HG03354 (cell line): ENCODE measurements around the gene POLR2C.
A peak's percentile ranks its signal among the peaks of the same experiment; 100 is the strongest.

Experiments used
- ATAC-seq: cut with Tn5 transposase; IDR thresholded peaks from one replicate; pipeline ENCODE4 v1.9.1; 2021; ENCODE audit warnings: mild to moderate bottlenecking; ENCODE audit not compliant: unreplicated experiment, poor library complexity, severe bottlenecking

The POLR2C gene

DNA sequence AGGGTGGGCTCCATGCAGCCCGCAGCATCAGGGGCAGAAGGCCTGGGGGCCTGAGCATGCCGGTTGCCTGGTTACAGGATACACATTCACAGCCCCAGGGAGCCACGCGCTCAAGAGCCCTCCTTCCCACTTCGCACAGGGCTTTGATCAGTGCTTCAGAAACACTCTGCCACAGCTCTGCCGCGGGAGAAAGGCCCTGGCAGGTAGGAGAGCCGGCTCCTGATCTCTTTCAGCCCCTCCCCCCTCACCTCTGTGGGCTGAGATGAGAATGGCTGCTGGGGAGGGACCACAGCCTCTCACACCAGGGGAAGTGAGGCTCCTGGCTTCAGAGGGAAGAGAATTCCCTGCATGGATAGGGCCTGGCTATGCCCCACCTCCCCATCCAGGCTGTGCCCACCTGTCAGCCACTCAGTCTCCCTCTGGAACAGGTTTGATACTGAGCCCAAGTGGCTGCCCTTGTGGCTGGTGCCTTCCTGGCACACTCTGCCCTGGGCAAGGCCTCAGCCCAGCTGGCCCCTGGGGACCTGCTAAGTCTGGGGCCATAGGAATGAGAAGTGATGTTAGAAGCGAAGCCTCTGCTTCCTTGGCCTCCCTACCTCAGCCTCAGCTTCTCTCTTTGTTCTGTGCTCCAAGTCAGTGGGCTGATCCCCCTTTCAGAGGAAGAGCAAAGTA lies 15.2 kb downstream of the POLR2C start:
- ATAC-seq = no peak

DNA sequence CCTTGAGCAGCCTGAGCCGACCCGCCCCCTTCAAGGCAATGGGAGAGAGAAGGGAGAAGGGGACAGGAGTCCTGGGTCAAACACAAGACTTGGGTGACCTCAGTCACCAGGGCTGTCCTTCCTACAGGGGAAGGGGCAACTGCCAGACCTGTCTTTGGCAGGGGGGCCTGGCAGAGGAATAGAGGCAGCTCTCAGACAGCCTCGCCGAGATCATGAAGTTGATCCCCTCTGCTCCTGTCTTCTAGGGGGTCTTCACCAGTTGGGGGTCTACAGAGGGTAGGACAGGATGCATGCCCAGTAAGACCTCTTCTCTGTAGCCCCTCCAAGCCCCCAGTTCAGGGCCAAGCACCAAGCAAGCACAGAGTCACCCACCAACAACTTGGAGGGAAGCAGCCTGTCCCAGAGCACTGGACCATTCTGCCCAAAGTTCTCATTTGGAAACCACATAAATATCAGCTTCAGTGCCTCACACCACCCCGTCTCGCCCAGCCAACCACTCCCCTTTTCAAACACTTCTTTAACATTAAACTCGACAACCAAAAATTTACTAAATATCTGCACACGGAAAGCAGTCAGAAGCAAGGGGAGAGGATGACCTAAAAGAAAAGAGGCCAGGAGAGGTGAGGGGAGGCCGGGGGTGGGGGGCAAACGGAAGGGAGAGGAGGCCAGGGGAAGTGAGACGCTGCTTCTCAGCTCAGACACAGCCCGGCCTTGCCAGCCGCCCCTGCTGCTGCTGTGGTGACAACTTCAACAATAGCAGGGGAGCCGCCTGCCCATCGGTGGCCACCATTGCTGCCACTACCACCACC lies 16.1 kb downstream of the POLR2C start:
- no peak for ATAC-seq

DNA sequence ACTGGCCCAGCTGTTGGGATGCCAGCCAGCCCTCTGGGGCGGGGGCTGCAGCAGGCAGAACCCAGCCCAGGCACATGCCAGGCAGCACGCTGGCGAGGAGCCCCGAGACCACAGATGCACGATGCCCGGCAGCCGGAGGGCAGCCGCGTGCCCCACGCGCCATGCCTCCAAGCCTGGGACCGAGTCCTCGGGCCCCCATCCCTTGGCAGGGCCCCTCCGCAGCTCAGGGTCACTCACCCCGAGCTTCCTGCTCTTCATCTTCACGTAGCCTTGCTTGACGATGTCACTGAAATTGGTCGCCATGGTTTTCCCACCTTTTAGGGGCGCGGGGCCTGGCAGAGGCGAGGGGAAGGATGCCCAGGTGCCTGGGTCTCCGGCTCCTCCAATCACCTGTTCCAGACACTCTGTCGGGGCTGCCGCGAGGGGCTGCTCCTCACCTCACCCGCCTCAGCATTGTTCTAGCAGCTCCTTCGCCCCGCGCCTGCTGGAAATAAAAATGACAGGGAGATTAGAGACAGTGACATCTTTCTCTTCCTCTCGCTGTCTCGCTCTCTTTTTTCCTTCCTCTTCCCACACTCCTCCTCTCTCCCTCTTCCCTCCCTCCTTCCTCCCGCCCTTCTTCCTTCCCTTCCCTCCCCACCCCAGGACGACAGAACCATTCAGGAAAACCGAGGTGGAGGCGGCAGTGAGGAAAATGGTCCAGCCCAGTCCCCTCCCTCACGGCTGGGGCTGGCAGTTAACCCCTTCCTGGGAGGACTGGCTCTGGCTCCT lies 16.9 kb downstream of the POLR2C start:
- ATAC-seq = no peak

- ATAC-seq = no peak
Observed at GRCh38 chr16:57479976-57480753, 17.7 kb downstream of the POLR2C start.

DNA sequence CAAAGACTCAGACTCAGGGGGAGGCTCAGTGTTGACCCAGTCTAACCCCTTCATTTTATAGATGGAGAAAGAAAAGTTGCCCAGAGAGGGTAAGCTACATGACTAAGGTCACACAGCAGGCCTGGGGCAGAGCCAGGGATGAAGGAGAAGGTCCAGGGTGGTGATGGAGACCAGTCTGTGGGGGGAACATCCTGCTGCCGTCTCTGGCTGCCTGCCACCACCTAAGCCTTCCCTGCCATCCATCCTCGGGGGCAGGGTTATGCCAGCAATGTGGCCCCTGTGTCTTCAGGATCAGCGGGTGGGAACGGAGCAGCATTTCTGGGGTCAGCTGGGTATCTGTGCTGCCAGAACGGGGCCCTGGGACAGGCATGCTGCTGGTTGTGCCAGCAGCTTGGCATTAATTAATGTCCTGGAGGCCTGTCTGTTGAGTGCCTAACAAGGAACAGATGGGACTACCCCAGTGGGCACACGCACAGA lies 18.3 kb downstream of the POLR2C start:
- no peak for ATAC-seq

GRCh38 chr16:57481421-57481820 lies 18.9 kb downstream of the POLR2C start:
- no peak for ATAC-seq

DNA sequence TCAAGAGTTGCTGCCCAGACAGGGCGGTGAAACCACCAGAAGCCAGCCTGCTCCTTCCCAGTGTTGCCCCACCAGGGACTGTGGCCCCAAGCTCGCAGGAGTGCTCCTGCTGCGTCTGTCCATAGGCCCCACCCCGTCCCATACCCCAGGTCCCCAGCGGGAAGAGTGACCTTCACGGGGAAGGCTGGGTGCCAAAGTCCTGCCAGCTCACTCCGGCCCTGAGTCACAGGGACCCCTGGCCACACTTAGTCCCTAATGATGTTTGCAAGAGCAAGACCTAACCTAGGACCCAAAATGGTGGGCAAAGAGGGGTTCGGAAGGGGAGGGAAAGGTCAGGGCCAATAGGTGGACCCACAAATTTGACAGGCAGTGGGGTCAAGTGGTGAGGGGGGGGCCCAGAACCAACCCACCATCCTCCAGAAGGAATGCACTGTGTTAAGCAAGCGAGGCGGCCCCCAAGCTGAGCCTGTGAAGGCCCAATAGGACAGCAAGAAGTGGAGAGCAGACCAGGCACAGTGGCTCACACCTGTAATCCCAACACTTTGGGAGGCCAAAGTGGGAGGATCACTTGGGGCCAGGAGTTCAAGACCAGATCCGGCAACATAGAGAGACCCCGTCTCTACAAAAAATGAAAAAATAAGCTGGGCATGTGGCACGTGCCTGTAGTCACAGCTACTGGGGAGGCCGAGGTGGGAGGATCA lies 20.5 kb downstream of the POLR2C start:
- no peak for ATAC-seq

DNA sequence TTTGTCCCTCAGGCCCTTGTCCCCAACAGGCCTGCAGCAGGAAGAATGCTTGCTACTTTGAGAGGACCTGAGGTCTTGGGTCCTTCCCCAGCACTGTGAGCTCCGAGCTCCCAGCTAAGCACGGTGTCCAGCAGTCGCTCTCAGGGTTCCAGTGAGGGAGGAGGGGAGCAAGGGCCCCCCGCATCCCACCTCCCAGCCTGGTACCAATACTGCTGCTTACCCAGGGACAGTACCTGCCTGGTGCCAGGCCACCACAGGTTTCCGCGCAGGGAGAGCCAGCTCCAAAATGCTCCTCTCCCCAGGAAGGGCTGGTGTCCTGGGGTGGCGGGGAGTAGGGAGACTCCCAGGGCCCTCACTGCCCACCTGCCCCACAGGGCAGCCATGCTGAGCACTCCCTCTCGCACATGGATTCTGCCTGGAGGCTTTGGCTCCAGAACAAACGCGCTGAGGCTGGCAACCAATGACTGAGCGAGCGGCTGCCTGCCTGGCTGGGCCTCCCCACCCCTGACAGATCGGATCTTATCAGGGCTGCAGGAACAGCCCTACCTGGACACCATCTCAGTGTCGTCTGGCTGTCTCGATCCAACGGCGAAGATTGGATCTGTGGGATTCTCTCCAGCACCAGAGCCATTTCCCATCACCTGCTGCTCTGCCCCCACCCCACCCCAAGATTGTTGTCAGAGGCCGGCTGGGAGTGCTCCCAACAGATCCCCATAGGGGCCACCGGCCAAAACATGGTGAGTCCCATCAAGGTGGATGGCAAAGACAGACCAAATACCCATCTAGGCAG lies 21.4 kb downstream of the POLR2C start:
- ATAC-seq = no peak

GRCh38 chr16:57484515-57485005 lies 22.1 kb downstream of the POLR2C start:
- ATAC-seq = no peak

DNA sequence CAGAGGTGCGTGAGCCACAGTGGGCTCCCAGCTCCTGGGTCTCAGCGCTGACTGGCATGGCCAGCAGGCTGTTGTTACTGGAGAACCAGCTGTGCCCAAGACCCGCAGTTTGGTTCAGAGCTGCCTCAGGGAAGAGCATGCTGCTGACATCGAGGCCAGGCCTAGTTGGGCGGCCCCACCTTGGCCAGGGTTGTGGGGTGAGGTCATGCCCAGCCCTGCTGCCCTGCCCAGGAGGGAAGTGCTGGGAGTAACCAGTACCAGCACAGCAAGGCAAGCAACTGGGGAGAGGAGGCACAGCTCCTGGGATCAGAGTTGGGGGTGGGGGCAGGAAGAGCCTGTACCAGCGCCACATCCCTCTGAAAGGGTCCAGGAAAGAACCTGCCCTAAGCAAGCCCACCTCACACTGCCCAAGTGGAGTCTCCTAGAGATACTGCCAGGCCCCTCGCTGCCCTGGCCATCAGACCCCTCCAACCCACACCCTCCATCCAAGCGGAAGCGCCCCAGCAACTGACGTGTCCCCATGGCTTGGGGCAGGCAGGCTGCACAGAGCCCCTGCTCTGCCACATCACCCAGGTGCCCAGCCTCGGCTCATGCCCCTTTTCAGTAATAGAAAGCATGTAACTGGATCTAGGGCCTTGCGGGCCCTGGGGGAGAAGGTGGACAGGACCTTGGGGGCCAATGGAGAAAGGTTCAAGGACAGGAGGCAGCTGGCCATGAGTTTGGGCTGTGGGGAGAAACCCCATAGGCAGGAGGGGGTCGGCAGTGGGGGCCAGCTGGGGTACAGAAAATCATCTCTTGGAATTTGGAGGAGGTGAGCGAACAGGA lies 22.8 kb downstream of the POLR2C start:
- ATAC-seq = no peak

GRCh38 chr16:57485916-57486857 lies 23.7 kb downstream of the POLR2C start, which contains the start of gene DOK4:
Gene DOK4 (minus strand): TSS chr16:57486493. CDS start chr16:57479507, 6,986 bp downstream.
- ATAC-seq = peak; percentile 82

DNA sequence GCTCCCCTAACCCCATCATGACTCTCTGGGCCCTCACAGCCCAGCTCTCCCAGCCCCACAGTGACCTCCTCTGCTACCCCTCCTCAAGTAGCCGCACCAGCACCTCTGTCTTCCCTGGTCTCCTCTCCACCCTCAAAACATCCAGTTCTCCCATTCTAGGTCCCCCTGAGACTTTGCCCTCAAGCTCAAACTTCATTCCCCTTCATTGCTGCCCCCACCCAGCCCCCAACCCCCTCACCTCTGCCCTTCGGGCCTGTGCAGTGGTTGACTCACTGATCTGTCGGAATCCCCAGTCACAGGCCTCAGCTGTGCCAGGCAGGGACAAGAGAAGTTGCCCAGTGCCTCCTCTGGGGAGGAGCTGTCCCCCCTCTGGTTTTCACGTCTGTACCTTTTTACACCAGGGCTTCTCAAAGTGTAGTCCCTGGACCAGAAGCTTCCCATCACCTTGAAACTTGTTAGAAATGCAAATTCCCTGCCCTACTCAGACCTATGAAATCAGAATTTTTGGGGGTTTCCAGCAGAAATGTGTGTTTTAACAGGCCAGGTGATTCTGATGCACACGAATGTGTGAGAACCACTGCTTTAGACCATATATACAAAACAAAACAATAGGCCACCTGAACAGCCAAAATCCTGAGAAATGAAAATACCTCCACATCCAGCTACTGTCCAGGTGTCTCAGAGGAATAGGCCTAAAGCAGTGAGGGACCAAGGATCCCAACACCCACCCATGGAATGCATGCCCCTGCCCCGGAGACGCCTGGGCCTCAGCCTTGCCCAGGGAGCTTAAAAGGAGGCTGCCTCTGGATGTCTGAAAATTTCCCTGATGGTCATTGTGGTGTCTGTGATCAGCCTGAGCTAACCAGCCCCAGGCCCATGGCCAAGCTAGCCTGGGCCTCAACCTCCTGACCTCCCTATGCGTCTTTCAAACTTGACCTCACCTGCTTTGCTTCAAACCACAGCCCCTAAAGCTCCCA lies 24.7 kb downstream of the POLR2C start:
- no peak for ATAC-seq

DNA sequence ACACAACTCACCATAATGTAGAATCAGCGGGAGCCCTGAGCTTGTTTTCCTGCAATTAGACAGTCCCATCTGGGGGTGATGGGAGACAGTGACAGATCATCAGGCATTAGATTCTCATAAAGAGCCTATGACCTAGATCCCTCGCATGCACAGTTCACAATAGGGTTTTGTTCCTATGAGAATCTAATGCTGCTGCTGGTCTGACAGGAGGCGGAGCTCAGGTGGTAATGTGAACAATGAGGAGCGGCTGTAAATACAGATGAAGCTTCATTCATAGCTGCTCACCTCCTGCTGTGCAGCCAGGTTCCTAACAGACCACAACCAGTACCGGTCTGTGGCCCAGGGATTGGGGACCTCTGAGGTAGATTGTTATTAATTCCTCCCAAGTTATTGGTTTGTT lies 26.8 kb downstream of the POLR2C start:
- ATAC-seq = no peak

DNA sequence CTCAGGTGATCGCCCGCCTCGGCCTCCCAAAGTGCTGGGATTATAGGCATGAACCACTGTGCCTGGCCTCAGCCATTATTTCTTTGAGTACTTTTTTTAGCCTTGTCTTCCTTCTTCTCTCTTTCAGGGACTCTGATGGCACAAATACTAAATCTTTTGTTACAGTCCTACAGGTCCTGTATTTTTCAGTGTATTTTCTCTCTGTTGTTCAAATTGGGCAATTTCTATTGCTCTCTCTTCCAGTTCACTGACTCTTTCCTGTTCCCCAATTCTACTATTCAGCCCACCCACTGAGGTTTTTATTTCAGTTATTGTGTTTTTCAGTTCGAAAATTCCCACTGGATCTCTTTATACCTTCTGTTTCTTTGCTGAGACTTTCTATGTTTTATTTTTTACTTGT lies 31.3 kb downstream of the POLR2C start:
- ATAC-seq = no peak

DNA sequence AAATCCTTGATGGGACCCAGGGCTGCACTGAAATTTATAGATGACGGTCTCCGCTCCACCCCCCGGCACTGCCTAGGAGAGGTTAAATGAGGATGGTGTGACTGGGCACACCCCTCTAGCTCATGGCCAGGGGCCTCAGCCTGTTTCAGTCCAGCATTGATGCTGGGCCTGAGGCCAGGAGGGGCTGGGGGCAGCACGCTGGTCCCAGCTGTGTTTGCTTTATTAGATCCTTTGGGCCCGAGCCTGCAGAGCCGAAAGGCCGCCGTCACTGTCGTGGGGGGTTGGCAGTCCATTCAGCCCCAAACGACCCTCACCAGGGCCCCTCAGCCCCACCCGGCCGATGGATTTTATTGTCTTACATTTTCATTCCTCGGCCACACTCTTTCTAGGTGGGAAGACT lies 34.6 kb downstream of the POLR2C start:
- no peak for ATAC-seq
